SK-N-SH (cell line): Measurements from ENCODE around the gene KRTAP5-3. TPM values are rescaled to one million over a fixed set of nuclear protein-coding genes. Genes with fewer than 3 reads are reported as not detected.

ENCODE experiments used
- CTCF ChIA-PET: fragments of 300-600, 350-600 bp; formaldehyde crosslinking; extraction: SDS; loops from one replicate; lab custom pipeline; 2021; lab: Yijun Ruan, JAX
- POLR2A ChIA-PET: fragments of 350-600 bp; sonication (Branson Sonifier 250); formaldehyde crosslinking; extraction: SDS; loops from one replicate; lab custom pipeline; 2020; ENCODE audit warnings: antibody characterized with exemption, inconsistent platforms; lab: Yijun Ruan, JAX
- DNase-seq: peaks from one replicate; pipeline ENCODE4 v3.0.0; 2012
- H2AFZ ChIP-seq: fragments of 200-600 bp; sonication (generic); 2 replicates; pipeline ENCODE4 v1.8.1; 2016; ENCODE audit warnings: antibody characterized with exemption, mild to moderate bottlenecking, low read depth
- H3F3A ChIP-seq: fragments of 200-600 bp; sonication (generic); replicated peaks from 2 replicates; pipeline ENCODE3; 2016; ENCODE audit warnings: antibody characterized with exemption, mild to moderate bottlenecking; ENCODE audit not compliant: insufficient read depth
- H3K27ac ChIP-seq, 2 experiments: fragments of 200-500 bp in 1 of 2; fragments of 200-600 bp in 1 of 2; sonication (Bioruptor generic) in 1 of 2; sonication (generic), shearing (Covaris generic) in 1 of 2; 2 replicates each; pipeline versions ENCODE4 v1.5.1 to v1.6.1; 2014 to 2016; ENCODE audit warnings: low read depth in 2 of 2, inconsistent platforms in 1 of 2, low read length in 1 of 2, mild to moderate bottlenecking in 1 of 2, mixed read lengths in 1 of 2
- H3K27me3 ChIP-seq: fragments of 200-600 bp; sonication (generic), shearing (Covaris generic); 2 replicates; pipeline ENCODE4 v1.6.1; 2016; ENCODE audit warnings: mixed run types; ENCODE audit not compliant: insufficient read depth
- H3K36me3 ChIP-seq, 2 experiments: fragments of 200-500 bp in 1 of 2; fragments of 200-600 bp in 1 of 2; sonication (Bioruptor generic) in 1 of 2; sonication (generic) in 1 of 2; replicated peaks in 1 of 2; 2 replicates each; pipeline versions ENCODE3 to v1.5.1; 2014 to 2016; ENCODE audit warnings: low read length in 1 of 2, mild to moderate bottlenecking in 1 of 2; ENCODE audit not compliant: insufficient read depth in 2 of 2, control insufficient read depth in 1 of 2
- H3K4me1 ChIP-seq, 2 experiments: fragments of 200-500 bp in 1 of 2; fragments of 200-600 bp in 1 of 2; sonication (Bioruptor generic) in 1 of 2; sonication (generic), shearing (Covaris generic) in 1 of 2; 2 replicates each; pipeline versions ENCODE4 v1.5.1 to v1.6.1; 2014 to 2016; ENCODE audit warnings: low read depth in 1 of 2, low read length in 1 of 2, mixed run types in 1 of 2; ENCODE audit not compliant: insufficient read depth in 2 of 2, control insufficient read depth in 1 of 2
- H3K4me2 ChIP-seq: fragments of 200-600 bp; sonication (generic), shearing (Covaris generic); 2 replicates; pipeline ENCODE4 v1.6.1; 2017; ENCODE audit warnings: mixed run types
- H3K4me3 ChIP-seq, 2 experiments: fragments of 200-500 bp in 1 of 2; fragments of 200-600 bp in 1 of 2; sonication (Bioruptor generic) in 1 of 2; sonication (generic), shearing (Covaris generic) in 1 of 2; 2 replicates each; pipeline versions ENCODE4 v1.5.1 to v1.8.1; 2014 to 2016; ENCODE audit warnings: low read depth in 2 of 2, inconsistent platforms in 1 of 2, low read length in 1 of 2, mild to moderate bottlenecking in 1 of 2, mixed read lengths in 1 of 2, moderate library complexity in 1 of 2
- H3K79me2 ChIP-seq: fragments of 200-600 bp; sonication (generic); 2 replicates; pipeline ENCODE4 v1.8.1; 2017; ENCODE audit warnings: mild to moderate bottlenecking; ENCODE audit not compliant: insufficient read depth
- H3K9ac ChIP-seq: fragments of 200-600 bp; sonication (generic); 2 replicates; pipeline ENCODE4 v1.6.1; 2017; ENCODE audit warnings: mixed run types
- H3K9me2 ChIP-seq: fragments of 200-600 bp; sonication (generic); 2 replicates; pipeline ENCODE4 v1.6.1; 2017; ENCODE audit warnings: mixed run types
- H3K9me3 ChIP-seq: fragments of 200-600 bp; sonication (generic); 2 replicates; pipeline ENCODE4 v1.6.1; 2017; ENCODE audit warnings: mixed run types, mild to moderate bottlenecking, moderate library complexity
- H4K20me1 ChIP-seq: fragments of 200-600 bp; sonication (generic); 2 replicates; pipeline ENCODE4 v1.6.1; 2017; ENCODE audit warnings: mild to moderate bottlenecking, mixed run types; ENCODE audit not compliant: insufficient read depth
- CTCF ChIP-seq: fragments of 200-600 bp; sonication (generic); IDR thresholded peaks from 2 replicates; pipeline ENCODE4 v1.6.1; 2017; ENCODE audit warnings: antibody characterized with exemption, mild to moderate bottlenecking, moderate library complexity
- EP300 ChIP-seq, 2 experiments: IDR thresholded peaks; 2 replicates each; pipeline versions ENCODE4 v1.4.0 to v1.6.1; 2012; ENCODE audit warnings: borderline replicate concordance in 1 of 2, low read depth in 1 of 2, low read length in 1 of 2
- EZH2phosphoT487 ChIP-seq: fragments of 200-600 bp; sonication (generic); IDR thresholded peaks from 2 replicates; pipeline ENCODE4 v1.6.1; 2017; ENCODE audit warnings: low read depth, mixed run types, mild to moderate bottlenecking, antibody characterized with exemption, moderate library complexity, borderline replicate concordance
- FOSL2 ChIP-seq: IDR thresholded peaks from 2 replicates; pipeline ENCODE4 v1.4.0; 2012; ENCODE audit warnings: low read depth, mild to moderate bottlenecking, moderate library complexity, borderline replicate concordance
- FOXJ3 ChIP-seq: sonication (generic); formaldehyde crosslinking; IDR thresholded peaks from 2 replicates; pipeline ENCODE4 v1.5.1; 2020; ENCODE audit warnings: mild to moderate bottlenecking, missing genetic modification reagents
- FOXM1 ChIP-seq: IDR thresholded peaks from 2 replicates; pipeline ENCODE4 v1.4.0; 2012; ENCODE audit warnings: low read depth, mild to moderate bottlenecking
- GATA2 ChIP-seq: sonication (generic); formaldehyde crosslinking; IDR thresholded peaks from 2 replicates; pipeline ENCODE4 v1.5.0; 2020; ENCODE audit warnings: mild to moderate bottlenecking, missing genetic modification reagents
- JUND ChIP-seq: IDR thresholded peaks from 2 replicates; pipeline ENCODE4 v1.4.0; 2012
- NFIC ChIP-seq: IDR thresholded peaks from 2 replicates; pipeline ENCODE4 v1.4.0; 2012; ENCODE audit warnings: borderline replicate concordance
- PBX3 ChIP-seq: IDR thresholded peaks from 2 replicates; pipeline ENCODE4; 2012
- RCOR1 ChIP-seq: fragments of 150-350 bp; IDR thresholded peaks from 2 replicates; pipeline ENCODE4 v1.6.1; 2017; ENCODE audit warnings: antibody characterized with exemption, low read length
- REST ChIP-seq: IDR thresholded peaks from 2 replicates; pipeline ENCODE4 v1.6.1; 2012; ENCODE audit warnings: mild to moderate bottlenecking, low read depth, low read length, moderate library complexity
- RXRA ChIP-seq: IDR thresholded peaks from 2 replicates; pipeline ENCODE4 v1.4.0; 2012; ENCODE audit warnings: low read depth, mild to moderate bottlenecking, borderline replicate concordance
- SMC3 ChIP-seq: IDR thresholded peaks from 2 replicates; pipeline ENCODE4 v1.6.1; 2012; ENCODE audit warnings: low read depth, low read length, improper control_type of control experiment
- TEAD4 ChIP-seq: IDR thresholded peaks from 2 replicates; pipeline ENCODE4 v1.4.0; 2012; ENCODE audit warnings: mild to moderate bottlenecking, borderline replicate concordance; ENCODE audit not compliant: insufficient read depth
- USF1 ChIP-seq: IDR thresholded peaks from 2 replicates; pipeline ENCODE4 v1.4.0; 2012; ENCODE audit warnings: low read depth, borderline replicate concordance
- USF2 ChIP-seq: fragments of 150-350 bp; IDR thresholded peaks from 2 replicates; pipeline ENCODE4 v1.6.1; 2017; ENCODE audit warnings: antibody characterized with exemption, low read length, low read depth, borderline replicate concordance
- WGBS: methylation state at CpG from one replicate; pipeline ENCODE4 v1.1.6; 2017; ENCODE audit warnings: low lambda C conversion rate; 5-methylcytosine and 5-hydroxymethylcytosine counted together
- polyA plus RNA-seq, 3 experiments: library from polyadenylated mRNA; depleted of rRNA; stranded (reverse); fragments of >200 nt; gene quantifications; 2 replicates each; pipeline ENCODE4 v1.2.3, GENCODE V29; 2012

KRTAP5-3 gene
- polyA plus RNA-seq, 1 of the 3 experiments (the other 2 are of a cell fraction): not detected

GRCh38 chr11:1656670-1657069 lies 48.4 kb upstream of the KRTAP5-3 start:
- Histone ChIP-seq H3F3A (no peaks in the 10 kb centered on the region), H3K27me3 (no peaks in the 10 kb centered on the region), H3K9me2 (no peaks in the 10 kb centered on the region), H3K36me3 (no peaks in the 10 kb centered on the region), H3K4me2 (no peak overlapping the region), H3K27ac (no peak overlapping the region), H4K20me1 (no peaks in the 10 kb centered on the region), H3K4me3 (no peak overlapping the region), H2AFZ (no peak overlapping the region), H3K79me2 (no peaks in the 10 kb centered on the region), H3K4me1 (peaks cover 0 to 32% of the 10 kb centered on the region in 2 experiments; a peak in 1 of 4 replicates), H3K9ac (no peak overlapping the region), H3K9me3 (no peaks in the 10 kb centered on the region)
- no peak for TF ChIP-seq FOXM1
- no peak for TF ChIP-seq USF1
- TF ChIP-seq FOXJ3 (CRISPR knock-in tag): no peak
- TF ChIP-seq SMC3: no peak
- TF ChIP-seq USF2: no peak
- no peak for TF ChIP-seq RCOR1
- TF ChIP-seq NFIC: no peak
- no peak for TF ChIP-seq EP300 (IDR thresholded peaks at IDR 0.05; ENCODE audit: borderline replicate concordance in 1 of 2, low read depth in 1 of 2, low read length in 1 of 2)
- no peak for TF ChIP-seq FOSL2
- TF ChIP-seq EZH2phosphoT487: no peak
- no peak for TF ChIP-seq PBX3
- TF ChIP-seq CTCF: no peak
- no peak for TF ChIP-seq TEAD4
- no peak for TF ChIP-seq REST
- TF ChIP-seq GATA2 (CRISPR knock-in tag): no peak
- no peak for TF ChIP-seq JUND
- TF ChIP-seq RXRA: no peak
- WGBS: 60% methylated on average over 6 of the region's 7 CpGs
- CTCF ChIA-PET: interaction anchor here (4.6 to 9.9 kb wide), 4 partner anchors 16 to 496 kb away, joined by 143 to 277 read pairs (median 234); partner anchors contain the start of gene SYT8
- DNase-seq: no peak
- POLR2A ChIA-PET: no interaction called here
